GM18870 (cell line): ENCODE data around the gene SLC25A42.
"Not testable (repeated sequence)": the region's sequence is repeated elsewhere in the genome, so short reads cannot be mapped to it uniquely, and the experiment has no call there.

Experiments used
- ATAC-seq: cut with Tn5 transposase; IDR thresholded peaks from one replicate; pipeline ENCODE4 v1.9.1; 2021; ENCODE audit warnings: moderate library complexity; ENCODE audit not compliant: unreplicated experiment

The SLC25A42 gene

GRCh38 chr19:19134687-19135158, 70.9 kb downstream of the SLC25A42 start:
- ATAC-seq: no peak

DNA sequence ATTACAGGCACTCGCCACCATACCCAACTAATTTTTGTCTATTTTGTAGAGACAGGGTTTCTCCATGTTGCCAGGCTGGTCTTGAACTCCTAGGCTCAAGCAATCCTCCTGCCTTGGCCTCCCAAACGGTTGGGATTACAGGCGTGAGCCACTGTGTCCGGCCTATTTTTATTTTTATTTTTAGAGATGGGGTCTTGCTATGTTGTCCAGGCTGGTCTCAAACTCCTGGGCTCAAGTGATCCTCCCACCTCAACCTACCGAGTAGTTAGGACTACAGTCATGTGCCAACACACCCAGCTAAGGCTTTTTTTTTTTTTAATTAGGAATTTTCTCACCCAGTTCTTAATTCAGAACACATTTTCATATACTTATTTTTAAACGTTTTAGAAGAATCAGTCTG, 71.9 kb downstream of the SLC25A42 start:
- ATAC-seq: not testable (repeated sequence)

GRCh38 chr19:19137556-19138108, 73.8 kb downstream of the SLC25A42 start:
- ATAC-seq: no peak

DNA sequence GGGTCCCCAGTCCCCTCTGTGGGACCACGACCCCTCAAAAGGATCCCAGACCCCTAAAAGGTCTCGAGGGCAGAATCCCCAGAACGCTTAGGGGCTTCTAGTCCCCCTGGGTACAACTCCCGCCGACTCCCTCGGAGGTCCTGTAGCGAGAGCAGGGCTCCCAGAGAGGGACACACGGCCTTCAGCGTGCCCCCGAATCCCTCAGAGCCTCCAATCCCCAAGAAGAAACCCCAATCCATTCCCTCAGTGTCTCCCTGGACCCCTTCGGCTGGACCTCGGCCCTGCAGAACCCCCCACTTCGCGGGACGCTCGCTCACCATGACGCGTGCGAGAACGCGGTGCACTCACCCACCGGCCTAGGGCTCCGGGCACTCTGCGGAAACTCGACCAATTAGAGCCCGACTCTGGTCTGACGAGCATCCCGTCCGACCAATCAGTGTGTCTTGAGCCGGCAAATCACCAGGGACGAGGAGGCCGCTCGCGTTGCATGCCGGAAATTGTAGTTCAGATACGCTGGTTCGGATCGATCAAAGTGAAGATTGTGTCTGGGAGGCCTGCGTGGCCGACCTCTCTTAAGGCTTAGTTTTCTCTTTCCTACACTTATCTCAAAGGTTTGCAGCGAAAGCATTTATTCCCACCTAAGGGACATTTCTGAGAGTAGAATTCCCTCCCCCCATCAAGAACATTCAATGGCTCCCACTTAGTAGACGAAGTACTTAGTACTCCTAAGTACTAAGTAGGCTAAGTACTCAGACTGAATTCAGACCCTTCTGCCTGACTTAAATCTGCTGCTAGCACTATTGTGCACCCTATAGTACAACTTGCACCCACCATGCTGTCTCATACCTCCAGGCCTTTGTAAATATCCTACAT, 74.6 kb downstream of the SLC25A42 start, which contains the start of gene TMEM161A:
Gene TMEM161A (minus strand): TSS at position 370 of the 873 bp plus-strand sequence. CDS start 50 bp downstream, at position 320.
- ATAC-seq: peak; percentile 92

DNA sequence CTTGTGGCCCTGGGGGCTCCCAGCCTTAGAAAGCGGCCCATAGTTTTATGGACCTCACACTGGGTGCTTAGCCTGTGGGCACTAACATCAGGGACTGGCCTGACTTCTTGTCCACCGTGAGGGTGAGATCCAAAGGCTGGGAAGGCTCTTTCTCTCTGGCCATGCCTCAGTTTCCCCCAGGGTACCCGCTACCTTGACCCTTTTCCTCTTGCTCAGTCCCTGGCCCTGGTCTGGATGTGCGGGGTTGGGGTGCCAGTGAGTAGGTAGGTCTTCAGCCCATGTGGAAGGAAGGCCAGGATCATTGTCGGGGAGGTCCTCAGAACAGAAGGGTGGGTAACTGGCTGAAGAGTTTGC, 76.1 kb downstream of the SLC25A42 start:
- ATAC-seq: no peak

GRCh38 chr19:19140476-19140875, 76.7 kb downstream of the SLC25A42 start:
- no peak for ATAC-seq

DNA sequence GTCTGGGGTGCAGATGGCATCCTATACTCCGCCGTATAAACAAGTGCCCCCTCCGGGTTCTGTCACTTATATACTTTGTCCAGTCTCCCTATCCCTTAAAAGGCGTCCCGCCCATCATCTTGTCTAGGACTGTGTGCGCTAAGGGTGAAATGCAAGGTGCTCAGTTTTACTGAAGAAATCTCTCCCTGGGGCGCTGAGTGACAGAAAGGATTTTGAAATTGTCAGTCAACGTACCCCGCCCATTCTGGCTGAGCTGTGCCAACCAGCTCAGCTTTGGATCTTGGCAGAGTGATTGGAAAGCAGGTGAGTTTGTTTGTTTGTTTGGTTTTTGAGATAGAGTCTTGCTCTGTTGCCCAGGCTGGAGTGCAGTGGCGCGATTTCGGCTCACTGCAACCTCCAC, 78.6 kb downstream of the SLC25A42 start:
- no peak for ATAC-seq

DNA sequence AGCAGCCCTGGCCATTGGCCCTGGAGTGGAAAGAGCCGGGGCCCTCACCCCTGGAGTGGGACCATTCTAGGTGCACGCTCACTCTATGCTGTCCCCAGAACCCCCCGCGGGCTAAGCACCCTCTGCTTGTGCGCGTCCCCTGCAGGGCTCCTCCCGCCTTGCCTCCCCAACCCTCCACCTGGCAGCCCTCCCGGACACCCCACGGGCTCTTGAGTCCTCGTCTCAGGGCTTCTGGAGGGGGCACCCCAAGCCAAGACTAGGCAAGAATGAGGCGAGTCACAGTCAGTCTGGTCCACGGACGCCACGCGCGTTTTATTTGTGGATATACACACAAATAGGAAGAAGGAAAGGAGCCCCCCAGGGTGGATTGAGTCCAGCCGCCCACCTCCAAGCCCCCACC, 81.5 kb downstream of the SLC25A42 start:
- no peak for ATAC-seq

DNA sequence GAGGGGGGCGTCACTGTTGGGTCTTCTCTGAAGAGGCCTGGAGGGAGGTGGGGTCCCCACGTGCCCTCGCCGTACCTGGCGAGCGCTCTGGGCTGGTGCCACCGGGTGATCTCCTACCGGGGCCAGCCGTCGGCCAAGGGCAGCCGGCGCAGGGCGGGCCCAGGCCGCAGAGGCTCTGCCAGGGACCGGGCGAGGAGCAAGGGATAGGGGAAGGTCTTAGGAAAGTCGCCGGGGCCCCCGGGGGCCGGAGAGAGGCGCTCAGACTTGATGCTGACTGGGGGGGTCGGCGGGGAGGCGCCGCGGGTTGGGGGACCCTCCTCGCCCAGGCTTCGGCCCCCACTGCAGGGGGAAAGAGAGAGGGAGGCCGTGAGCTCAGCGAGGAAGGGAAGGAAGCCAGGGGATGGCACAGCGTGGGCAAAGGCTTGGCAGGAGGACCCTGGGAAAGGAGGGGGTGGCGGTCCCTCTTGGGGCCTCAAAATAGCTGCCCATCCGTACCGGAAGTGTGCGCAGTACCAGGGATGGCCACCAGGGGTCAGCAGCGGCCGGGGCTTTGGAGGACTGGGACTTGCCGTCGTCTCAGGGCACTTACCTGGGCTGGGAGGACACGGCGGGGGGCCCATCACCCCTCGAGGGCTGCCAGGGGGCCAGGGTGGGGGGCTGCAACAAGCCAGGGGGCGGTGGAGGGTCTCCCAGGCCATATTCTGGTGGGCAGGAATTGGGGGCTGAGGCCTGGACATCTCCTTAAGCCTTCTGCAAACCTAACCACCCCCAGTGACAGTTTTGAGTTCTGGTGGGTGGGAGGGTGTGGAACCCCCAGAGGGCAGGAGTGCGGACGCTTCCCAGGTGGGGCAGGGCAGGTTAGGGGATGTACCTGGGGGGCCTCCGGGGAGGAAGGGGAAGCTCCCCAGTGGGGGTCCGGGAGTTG, 82.2 kb downstream of the SLC25A42 start:
- ATAC-seq: no peak

DNA sequence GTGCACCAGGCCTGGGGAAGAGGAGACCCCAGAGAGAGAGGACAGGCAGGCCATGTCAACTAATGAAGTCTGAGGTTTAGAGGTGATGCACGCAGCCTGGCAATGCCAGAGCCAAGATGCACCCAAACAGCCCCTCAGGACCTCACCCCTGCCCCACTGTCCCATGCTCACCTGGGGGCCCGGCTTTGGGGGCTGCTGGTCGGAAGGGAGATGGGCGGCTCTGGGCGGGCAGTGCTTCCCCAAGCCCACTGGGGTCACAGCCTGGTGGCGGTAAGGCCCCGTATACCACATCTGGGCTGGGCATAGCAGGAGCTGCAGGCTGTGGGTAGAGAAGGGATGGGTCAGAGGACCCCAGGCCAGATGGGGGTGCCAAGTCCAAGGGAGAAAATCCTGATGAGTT, 83.1 kb downstream of the SLC25A42 start:
- ATAC-seq: no peak

GRCh38 chr19:19147344-19147743, 83.5 kb downstream of the SLC25A42 start:
- ATAC-seq: no peak

DNA sequence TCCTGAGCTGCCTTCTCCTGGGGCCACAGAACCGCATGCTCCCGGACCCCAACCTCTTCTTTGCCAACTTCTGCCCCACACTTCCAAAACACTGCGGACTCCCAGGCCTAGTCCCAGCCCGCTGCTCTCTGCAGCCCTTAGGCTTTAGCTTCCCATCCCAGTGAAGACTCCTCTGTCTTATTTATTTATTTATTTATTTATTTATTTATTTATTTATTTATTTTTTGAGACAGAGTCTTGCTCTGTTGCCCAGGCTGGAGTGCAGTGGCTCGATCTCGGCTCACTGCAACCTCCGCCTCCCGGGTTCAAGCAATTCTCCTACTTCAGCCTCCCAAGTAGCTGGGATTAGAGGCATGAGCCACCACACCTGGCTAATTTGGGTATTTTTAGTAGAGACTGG, 84.7 kb downstream of the SLC25A42 start:
- ATAC-seq: not testable (repeated sequence)

- no peak for ATAC-seq
These were observed 85.6 kb downstream of the SLC25A42 start for GRCh38 chr19:19149435-19149834.

GRCh38 chr19:19151418-19151817, 87.6 kb downstream of the SLC25A42 start:
- peak; percentile 42 for ATAC-seq

DNA sequence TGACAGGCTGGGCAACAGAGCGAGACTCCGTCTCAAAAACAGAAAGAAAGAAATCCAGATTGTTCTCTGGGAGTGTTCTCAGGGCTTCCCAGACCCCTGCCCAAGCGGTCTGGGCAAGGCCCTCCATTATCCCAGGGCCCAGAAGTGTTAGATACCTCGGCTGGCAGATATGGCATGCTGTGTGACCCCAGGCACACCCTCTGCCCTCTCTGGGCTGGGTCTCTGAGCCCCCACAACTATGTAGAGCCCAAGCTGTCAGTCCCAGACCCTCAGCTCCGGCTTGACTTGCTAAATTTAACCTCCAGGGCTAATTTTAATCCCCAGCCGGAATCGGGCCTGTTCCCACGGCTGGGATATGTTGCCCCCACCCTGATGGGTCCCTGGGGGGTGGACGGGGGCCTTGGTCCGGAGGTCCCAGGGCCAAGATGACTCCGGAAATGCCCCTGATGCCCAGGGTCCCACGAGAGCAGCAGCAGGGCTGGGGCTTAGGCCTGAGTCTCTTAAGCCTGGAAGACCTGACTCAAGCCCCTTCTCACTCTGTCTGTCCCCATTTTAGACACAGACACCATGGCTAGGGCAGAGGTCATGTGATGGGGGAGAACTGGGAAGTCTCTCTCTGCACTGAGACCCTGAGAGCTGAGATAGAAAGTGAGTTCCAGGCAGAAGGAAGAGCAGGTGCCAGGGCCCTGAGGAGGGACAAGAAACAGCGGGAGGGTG, 89.0 kb downstream of the SLC25A42 start:
- ATAC-seq: no peak

DNA sequence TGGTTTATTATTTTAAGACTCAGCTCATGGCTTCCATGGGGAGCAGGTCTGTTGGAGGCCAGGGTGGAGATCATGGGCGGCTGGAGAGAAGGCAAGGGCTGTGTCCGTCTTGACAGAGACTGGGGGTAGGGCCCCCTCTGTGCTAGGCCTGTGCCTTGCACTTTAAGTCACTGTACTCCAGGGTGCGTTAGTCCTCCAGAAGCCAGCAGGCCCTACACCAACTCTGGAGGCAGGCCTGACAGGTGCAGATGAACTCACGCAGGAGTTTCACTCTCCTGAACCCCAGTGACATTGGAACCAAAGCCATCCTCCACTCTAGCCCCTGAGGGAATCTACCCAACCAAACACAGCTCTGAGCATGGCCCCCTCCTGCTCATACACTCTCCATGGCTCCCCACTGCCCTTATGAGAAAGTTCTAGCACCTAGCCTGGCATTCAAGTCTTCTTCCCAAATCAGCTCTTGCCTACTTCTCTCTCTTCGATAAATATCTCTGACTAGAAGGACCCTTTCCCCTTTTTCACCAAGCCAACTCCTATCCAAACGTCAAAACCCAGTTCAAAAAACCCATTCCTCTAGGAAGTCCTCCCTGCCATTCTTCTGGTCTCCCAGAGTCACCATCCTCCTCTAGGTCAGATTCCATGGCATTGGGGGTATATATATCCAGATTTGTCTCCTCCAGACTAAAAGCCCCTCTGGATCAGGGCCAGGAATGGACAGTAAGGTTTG, 91.1 kb downstream of the SLC25A42 start:
- ATAC-seq: no peak

GRCh38 chr19:19155495-19156219, 91.9 kb downstream of the SLC25A42 start:
- no peak for ATAC-seq

GRCh38 chr19:19157808-19158207, 94.0 kb downstream of the SLC25A42 start:
- ATAC-seq: no peak

GRCh38 chr19:19159534-19159933, 95.7 kb downstream of the SLC25A42 start:
- ATAC-seq: no peak
